IMR-90 (cell line): ENCODE results near the gene PELO. TPM values are rescaled to one million over a fixed set of nuclear protein-coding genes. Genes with fewer than 3 reads are reported as not detected.

Experiments used
- ATAC-seq: fragments of 200-7000 bp; cut with Tn5 transposase; 2 replicates; pipeline ENCODE4 v1.9.1; 2020; ENCODE audit warnings: low read depth, mild to moderate bottlenecking, moderate library complexity
- BruUV-seq: library from RNA; stranded (reverse); fragments of 400-500 nt; replicated peaks from 2 replicates; lab custom pipeline; 2021; lab: Mats Ljungman, UMichigan
- CTCF ChIA-PET: fragments of 300-600 bp; formaldehyde crosslinking; extraction: SDS; loops from one replicate; lab custom pipeline; 2021; ENCODE audit warnings: antibody characterized with exemption; lab: Yijun Ruan, JAX
- POLR2A ChIA-PET: fragments of 300-600 bp; sonication (Branson Sonifier 250); formaldehyde crosslinking; loops from one replicate; lab custom pipeline; 2022; ENCODE audit warnings: antibody characterized with exemption; ENCODE audit not compliant: unreplicated experiment; lab: Charles Lee
- DNase-seq: peaks from one replicate; pipeline ENCODE4 v3.0.0; 2013
- H2AFZ ChIP-seq: replicated peaks from 2 replicates; pipeline ENCODE3; 2013; ENCODE audit warnings: low read length, mild to moderate bottlenecking; ENCODE audit not compliant: poor library complexity
- H2AK5ac ChIP-seq: 2 replicates; pipeline ENCODE4 v1.6.1; 2013; ENCODE audit warnings: low read depth, low read length, inconsistent platforms
- H2AK9ac ChIP-seq: replicated peaks from 2 replicates; pipeline ENCODE3; 2013; ENCODE audit warnings: mild to moderate bottlenecking, low read depth, low read length, moderate library complexity; ENCODE audit not compliant: poor library complexity
- H2BK120ac ChIP-seq: 2 replicates; pipeline ENCODE4 v1.6.1; 2013; ENCODE audit warnings: low read depth, low read length, inconsistent platforms
- H2BK15ac ChIP-seq: 3 replicates; pipeline ENCODE4 v1.6.1; 2013; ENCODE audit warnings: low read depth, low read length, inconsistent platforms
- H2BK20ac ChIP-seq: 2 replicates; pipeline ENCODE4 v1.6.1; 2013; ENCODE audit warnings: low read depth, mild to moderate bottlenecking, inconsistent platforms, low read length, moderate library complexity
- H2BK5ac ChIP-seq: 2 replicates; pipeline ENCODE4 v1.6.1; 2013; ENCODE audit warnings: mild to moderate bottlenecking, low read depth, low read length, inconsistent platforms; ENCODE audit not compliant: poor library complexity, severe bottlenecking
- H3K14ac ChIP-seq: replicated peaks from 2 replicates; pipeline ENCODE4 v1.6.1; 2013; ENCODE audit warnings: low read depth, low read length, inconsistent platforms
- H3K18ac ChIP-seq: 2 replicates; pipeline ENCODE4 v1.6.1; 2013; ENCODE audit warnings: low read depth, low read length, control low read depth
- H3K23ac ChIP-seq: 2 replicates; pipeline ENCODE4 v1.6.1; 2013; ENCODE audit warnings: low read depth, low read length, inconsistent platforms
- H3K27ac ChIP-seq: 2 replicates; pipeline ENCODE4 v1.5.1; 2013; ENCODE audit warnings: mild to moderate bottlenecking, control low read depth, low read length; ENCODE audit not compliant: insufficient read depth
- H3K27me3 ChIP-seq: 2 replicates; pipeline ENCODE4 v1.6.1; 2013; ENCODE audit warnings: low read length; ENCODE audit not compliant: control insufficient read depth, insufficient read depth
- H3K36me3 ChIP-seq: 2 replicates; pipeline ENCODE4 v1.6.1; 2013; ENCODE audit warnings: low read length, mixed read lengths; ENCODE audit not compliant: control insufficient read depth, insufficient read depth
- H3K4ac ChIP-seq: 2 replicates; pipeline ENCODE4 v1.6.1; 2013; ENCODE audit warnings: low read depth, low read length, inconsistent platforms
- H3K4me1 ChIP-seq: 2 replicates; pipeline ENCODE4 v1.6.1; 2013; ENCODE audit warnings: low read length, mixed read lengths; ENCODE audit not compliant: control insufficient read depth, insufficient read depth
- H3K4me2 ChIP-seq: 2 replicates; pipeline ENCODE4 v1.6.1; 2013; ENCODE audit warnings: low read depth, mild to moderate bottlenecking, control low read depth, low read length, moderate library complexity
- H3K4me3 ChIP-seq: 2 replicates; pipeline ENCODE4 v1.5.1; 2013; ENCODE audit warnings: low read depth, mild to moderate bottlenecking, control low read depth, low read length, moderate library complexity; ENCODE audit not compliant: insufficient read depth
- H3K56ac ChIP-seq: 2 replicates; pipeline ENCODE4 v1.6.1; 2013; ENCODE audit warnings: low read length, inconsistent platforms; ENCODE audit not compliant: insufficient read depth; ENCODE audit errors: extremely low read depth
- H3K79me1 ChIP-seq, 2 experiments: 2 replicates each; pipeline ENCODE4 v1.6.1; 2013; ENCODE audit warnings: low read length in 2 of 2, inconsistent platforms in 1 of 2, low read depth in 1 of 2
- H3K9ac ChIP-seq: 2 replicates; pipeline ENCODE4 v1.6.1; 2013; ENCODE audit warnings: low read depth, low read length, control low read depth
- H3K9me1 ChIP-seq: 2 replicates; pipeline ENCODE4 v1.6.1; 2013; ENCODE audit warnings: low read length, inconsistent platforms; ENCODE audit not compliant: insufficient read depth
- H3K9me3 ChIP-seq: 2 replicates; pipeline ENCODE4 v1.6.1; 2013; ENCODE audit warnings: low read length; ENCODE audit not compliant: control insufficient read depth, insufficient read depth
- H4K20me1 ChIP-seq: 2 replicates; pipeline ENCODE4 v1.6.1; 2013; ENCODE audit warnings: low read length, inconsistent platforms; ENCODE audit not compliant: insufficient read depth
- H4K5ac ChIP-seq: 2 replicates; pipeline ENCODE4 v1.6.1; 2013; ENCODE audit warnings: mild to moderate bottlenecking, low read depth, low read length, control low read depth
- H4K8ac ChIP-seq, 2 experiments: 2 replicates each; pipeline ENCODE4 v1.6.1; 2013; ENCODE audit warnings: low read depth in 2 of 2, low read length in 2 of 2, control low read depth in 1 of 2, inconsistent platforms in 1 of 2
- H4K91ac ChIP-seq: 2 replicates; pipeline ENCODE4 v1.6.1; 2013; ENCODE audit warnings: low read depth, low read length, inconsistent platforms; ENCODE audit not compliant: insufficient read depth
- CEBPB ChIP-seq: IDR thresholded peaks from 2 replicates; pipeline ENCODE4 v1.6.1; 2012; ENCODE audit warnings: low read depth, low read length, improper control_type of control experiment
- CHD1 ChIP-seq: IDR thresholded peaks from 2 replicates; pipeline ENCODE4 v1.6.1; 2012; ENCODE audit warnings: low read depth, low read length, improper control_type of control experiment
- ELK1 ChIP-seq: fragments of 150-350 bp; IDR thresholded peaks from 2 replicates; pipeline ENCODE4 v1.6.1; 2016; ENCODE audit warnings: low read depth, mild to moderate bottlenecking, low read length, moderate library complexity, borderline replicate concordance
- MAZ ChIP-seq: IDR thresholded peaks from 2 replicates; pipeline ENCODE4 v1.6.1; 2012; ENCODE audit warnings: low read depth, mild to moderate bottlenecking, low read length, improper control_type of control experiment, moderate library complexity, borderline replicate concordance
- WGBS, 2 experiments: methylation state at CpG; one replicate each; pipeline versions ENCODE4 v1.1.5 to v1.1.7; 2013; ENCODE audit warnings: missing lambda C conversion rate in 2 of 2; ENCODE audit not compliant: insufficient read length in 1 of 2; ENCODE audit errors: extremely low coverage in 2 of 2; 5-methylcytosine and 5-hydroxymethylcytosine counted together
- dilution Hi-C: fragments of 300-500 bp; cut with HindIII; formaldehyde crosslinking; loops from one replicate; pipeline ENCODE4 v1.14.3; 2018; ENCODE audit warnings: low sequenced_read_pairs; ENCODE audit not compliant: unreplicated experiment
- in situ Hi-C: fragments of 300-500 bp; cut with MboI; formaldehyde crosslinking; loops from 3 replicates; pipeline ENCODE4 v1.14.3; 2019; ENCODE audit warnings: low sequenced_read_pairs, inconsistent platforms, mixed read lengths
- intact Hi-C: fragments of 100-400 bp; cut with micrococcal nuclease; formaldehyde crosslinking; loops from 2 replicates; pipeline ENCODE4 v1.10.0; 2022
- polyA plus RNA-seq, 3 experiments: library from polyadenylated mRNA; depleted of rRNA; stranded (reverse); fragments of >200 nt; gene quantifications; 2 replicates each; pipeline ENCODE4 v1.2.3, GENCODE V29; 2012; ENCODE audit warnings: low replicate concordance in 1 of 3
- total RNA-seq: library from RNA; depleted of rRNA; stranded (reverse); fragments of >200 nt; gene quantifications from 2 replicates; pipeline ENCODE4 v1.2.3, GENCODE V29; 2012

PELO gene
- total and polyA plus RNA-seq, 2 of the 4 experiments (the other 2 are of a cell fraction) = 42.4 to 48.9 TPM

GRCh38 chr5:52783226-52783959 is 4.3 kb upstream of the PELO start:
- H3K27me3 ChIP-seq = no peaks in the 10 kb centered on the region
- intact Hi-C loops = no loop called here
- H2AFZ ChIP-seq = no peak overlapping the region
- no peak overlapping the region for H3K9ac ChIP-seq
- peaks cover 0 to 6% of the 10 kb centered on the region in 2 experiments; a peak in 2 of 4 replicates for H3K79me1 ChIP-seq
- H3K36me3 ChIP-seq = no peaks in the 10 kb centered on the region
- no peak overlapping the region for H2BK120ac ChIP-seq
- 0 out of 2 replicates have a peak overlapping the region, but pooled peaks have one; percentile 11 for H3K18ac ChIP-seq
- H2AK5ac ChIP-seq = no peak overlapping the region; the same call in 1 of the 2 replicates
- H3K9me1 ChIP-seq = peaks cover 3% of the 10 kb centered on the region; the same call in 1 of the 2 replicates
- H3K9me3 ChIP-seq = no peaks in the 10 kb centered on the region
- 0 out of 2 replicates have a peak overlapping the region, but pooled peaks have one; percentile 60 for H3K14ac ChIP-seq
- H4K5ac ChIP-seq = no peak overlapping the region
- H2BK20ac ChIP-seq = no peak overlapping the region
- no peak overlapping the region for H2BK5ac ChIP-seq
- no peak overlapping the region for H3K27ac ChIP-seq
- no peak for ATAC-seq
- H3K4ac ChIP-seq = no peak overlapping the region
- H4K20me1 ChIP-seq = no peaks in the 10 kb centered on the region
- H2BK15ac ChIP-seq = no peak overlapping the region; the same call in 2 of the 3 replicates
- dilution Hi-C loops = no loop called here
- peak overlapping the region; percentile 28; the same call in 1 of the 2 replicates for H4K91ac ChIP-seq
- in situ Hi-C loops = no loop called here
- H4K8ac ChIP-seq = no peak overlapping the region
- peak overlapping the region; percentile 62; the same call in 1 of the 2 replicates for H3K23ac ChIP-seq
- H3K56ac ChIP-seq = no peak overlapping the region
- no CpG with 5 or more reads among the region's 2 CpGs for WGBS, 2 experiments
- peaks cover 6% of the 10 kb centered on the region for H3K4me1 ChIP-seq
- no peak overlapping the region for H3K4me3 ChIP-seq
- no peak for TF ChIP-seq ELK1
- TF ChIP-seq CHD1 = no peak
- TF ChIP-seq MAZ = no peak
- peak; percentile 84 for TF ChIP-seq CEBPB
- ChIA-PET POLR2A (no interaction called here), CTCF (no interaction called here)
- no peak overlapping the region for H2AK9ac ChIP-seq
- H3K4me2 ChIP-seq = no peak overlapping the region
- DNase-seq = no peak
- no TSS peak for BruUV-seq
